Stomach (tissue), 4 donors: ENCODE data around the gene GADD45A.

Experiments used
- POLR2A ChIP-seq, 4 donors: fragments of 450-650 bp; IDR thresholded peaks; one replicate each; pipeline ENCODE4 v1.6.1; 2016; ENCODE audit warnings: antibody characterized with exemption in 4 of 4, control low read depth in 2 of 4, mild to moderate bottlenecking in 1 of 4, moderate library complexity in 1 of 4
- POLR2AphosphoS5 ChIP-seq, 3 donors: sonication (generic); formaldehyde crosslinking; IDR thresholded peaks; one replicate each; pipeline ENCODE4 v1.6.1; 2016; ENCODE audit warnings: antibody characterized with exemption in 3 of 3
- TF ChIP-seq, protein P1 (sequence below), 7 experiments: fragments of 450-650 bp in 4 of 7; fragments of 200-600 bp in 3 of 7; sonication (generic) in 3 of 7; IDR thresholded peaks; one replicate each; pipeline ENCODE4 v1.5.1; 2016 to 2019; ENCODE audit warnings: antibody characterized with exemption in 7 of 7, control low read depth in 2 of 7, mild to moderate bottlenecking in 1 of 7

- TF ChIP-seq, protein P1, sequence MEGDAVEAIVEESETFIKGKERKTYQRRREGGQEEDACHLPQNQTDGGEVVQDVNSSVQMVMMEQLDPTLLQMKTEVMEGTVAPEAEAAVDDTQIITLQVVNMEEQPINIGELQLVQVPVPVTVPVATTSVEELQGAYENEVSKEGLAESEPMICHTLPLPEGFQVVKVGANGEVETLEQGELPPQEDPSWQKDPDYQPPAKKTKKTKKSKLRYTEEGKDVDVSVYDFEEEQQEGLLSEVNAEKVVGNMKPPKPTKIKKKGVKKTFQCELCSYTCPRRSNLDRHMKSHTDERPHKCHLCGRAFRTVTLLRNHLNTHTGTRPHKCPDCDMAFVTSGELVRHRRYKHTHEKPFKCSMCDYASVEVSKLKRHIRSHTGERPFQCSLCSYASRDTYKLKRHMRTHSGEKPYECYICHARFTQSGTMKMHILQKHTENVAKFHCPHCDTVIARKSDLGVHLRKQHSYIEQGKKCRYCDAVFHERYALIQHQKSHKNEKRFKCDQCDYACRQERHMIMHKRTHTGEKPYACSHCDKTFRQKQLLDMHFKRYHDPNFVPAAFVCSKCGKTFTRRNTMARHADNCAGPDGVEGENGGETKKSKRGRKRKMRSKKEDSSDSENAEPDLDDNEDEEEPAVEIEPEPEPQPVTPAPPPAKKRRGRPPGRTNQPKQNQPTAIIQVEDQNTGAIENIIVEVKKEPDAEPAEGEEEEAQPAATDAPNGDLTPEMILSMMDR (IDR thresholded peaks at IDR 0.05): no peak
- TF ChIP-seq POLR2AphosphoS5 (IDR thresholded peaks at IDR 0.05) (no peak), POLR2A (IDR thresholded peaks at IDR 0.05) (no peak)
Measured at GRCh38 chr1:67721112-67721511, 36.1 kb downstream of the GADD45A start.
